CD4-positive, alpha-beta memory T cell (primary cell): Measurements from ENCODE around the gene ZNF282. TPM values are rescaled to one million over a fixed set of nuclear protein-coding genes. Genes with fewer than 3 reads are reported as not detected.
A peak's percentile ranks its signal among the peaks of the same experiment; 100 is the strongest.
"Not testable (repeated sequence)": the region's sequence is repeated elsewhere in the genome, so short reads cannot be mapped to it uniquely, and the experiment has no call there.

Source experiments
- CTCF ChIA-PET: fragments of 350-600 bp; sonication (Branson Sonifier 250); formaldehyde crosslinking; loops from one replicate; lab custom pipeline; 2021; ENCODE audit warnings: inconsistent platforms; ENCODE audit not compliant: partially characterized antibody; lab: Charles Lee
- POLR2A ChIA-PET: fragments of 350-600 bp; sonication (Branson Sonifier 250); formaldehyde crosslinking; loops from one replicate; lab custom pipeline; 2021; ENCODE audit not compliant: partially characterized antibody; lab: Charles Lee
- DNase-seq, 5 donors: peaks; one replicate each; pipeline versions ENCODE4 v3.0.0 to v3.0.0-alpha.2; 2020 to 2022; ENCODE audit warnings: mixed read lengths in 1 of 5
- H3K27ac ChIP-seq: one replicate; pipeline ENCODE4 v1.7.0; 2013; ENCODE audit warnings: low read depth, low read length
- H3K27me3 ChIP-seq: 2 replicates; pipeline ENCODE4 v1.7.0; 2013; ENCODE audit warnings: mild to moderate bottlenecking, low read length, moderate library complexity; ENCODE audit not compliant: insufficient read depth
- H3K36me3 ChIP-seq: 2 replicates; pipeline ENCODE4 v1.7.0; 2013; ENCODE audit warnings: mild to moderate bottlenecking, low read length, moderate library complexity; ENCODE audit not compliant: insufficient read depth
- H3K4me1 ChIP-seq: 2 replicates; pipeline ENCODE4 v1.7.0; 2013; ENCODE audit warnings: mild to moderate bottlenecking, low read length, moderate library complexity; ENCODE audit not compliant: insufficient read depth
- H3K4me3 ChIP-seq, 2 donors: one replicate each; pipeline ENCODE4 v1.7.0; 2013; ENCODE audit warnings: low read length in 2 of 2, mild to moderate bottlenecking in 1 of 2
- H3K9me3 ChIP-seq, 2 donors: one replicate each; pipeline ENCODE4 v1.7.0; 2013; ENCODE audit warnings: low read length in 2 of 2, control low read depth in 1 of 2; ENCODE audit not compliant: control insufficient read depth in 1 of 2
- H3K27ac Mint-ChIP-seq, 7 donors: one replicate each; pipeline ENCODE4 v1.8.0; 2020 to 2021; ENCODE audit warnings: mixed read lengths in 7 of 7, mild to moderate bottlenecking in 6 of 7, inconsistent platforms in 3 of 7, moderate library complexity in 3 of 7
- H3K27me3 Mint-ChIP-seq, 2 donors: one replicate each; pipeline ENCODE4 v1.8.0; 2020 to 2021; ENCODE audit warnings: mixed read lengths in 2 of 2
- H3K36me3 Mint-ChIP-seq, 2 donors: one replicate each; pipeline ENCODE4 v1.8.0; 2020 to 2021; ENCODE audit warnings: mixed read lengths in 2 of 2, inconsistent platforms in 1 of 2, mild to moderate bottlenecking in 1 of 2
- H3K4me1 Mint-ChIP-seq, 4 donors: one replicate each; pipeline ENCODE4 v1.8.0; 2020 to 2021; ENCODE audit warnings: mixed read lengths in 4 of 4, mild to moderate bottlenecking in 1 of 4
- H3K4me3 Mint-ChIP-seq, 8 donors: one replicate each; pipeline ENCODE4 v1.8.0; 2020 to 2021; ENCODE audit warnings: mixed read lengths in 8 of 8, mild to moderate bottlenecking in 7 of 8, moderate library complexity in 6 of 8, inconsistent platforms in 3 of 8
- H3K9me3 Mint-ChIP-seq, 8 donors: one replicate each; pipeline ENCODE4 v1.8.0; 2020 to 2021; ENCODE audit warnings: mixed read lengths in 8 of 8, mild to moderate bottlenecking in 5 of 8, inconsistent platforms in 3 of 8, moderate library complexity in 1 of 8
- intact Hi-C: fragments of 100-400 bp; cut with micrococcal nuclease; formaldehyde crosslinking; loops from one replicate; pipeline ENCODE4 v1.15.1; 2023
- polyA plus RNA-seq, 2 donors: library from polyadenylated mRNA; unstranded; fragments of 300-500 nt; fragmentation: Illumina TruSeq; gene quantifications; one replicate each; pipeline ENCODE4 v1.2.3, GENCODE V29; 2021
- total RNA-seq, 2 experiments: library from RNA; stranded (reverse); gene quantifications; one replicate each; pipeline ENCODE4 v1.2.3, GENCODE V29; 2021

ZNF282 gene
- total and polyA plus RNA-seq, 4 experiments from 2014 or later: 0.13 to 20.7 (median 10.5) TPM

DNA sequence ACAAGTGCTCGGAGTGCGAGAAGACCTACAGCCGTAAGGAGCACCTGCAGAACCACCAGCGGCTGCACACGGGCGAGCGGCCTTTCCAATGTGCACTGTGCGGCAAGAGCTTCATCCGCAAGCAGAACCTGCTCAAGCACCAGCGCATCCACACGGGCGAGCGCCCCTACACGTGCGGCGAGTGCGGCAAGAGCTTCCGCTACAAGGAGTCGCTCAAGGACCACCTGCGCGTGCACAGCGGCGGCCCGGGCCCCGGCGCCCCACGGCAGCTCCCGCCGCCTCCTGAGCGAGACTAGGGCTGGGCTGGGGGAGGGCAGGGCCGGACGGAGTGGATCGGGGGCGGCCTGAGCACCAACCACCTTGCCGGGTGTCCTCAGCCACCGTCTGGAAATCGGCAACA, 29.0 kb downstream of the ZNF282 start:
- Mint-ChIP-seq H3K27me3 (no peaks in the 10 kb centered on the region), H3K4me1 (peaks cover 0 to 6% (median 3%) of the 10 kb centered on the region in 4 donors), H3K36me3 (peaks cover 32 to 35% of the 10 kb centered on the region in 2 donors), H3K9me3 (no peaks in the 10 kb centered on the region), H3K4me3 (no peak overlapping the region), H3K27ac (no peak overlapping the region)
- no peaks in the 10 kb centered on the region for H3K9me3 ChIP-seq
- no peaks in the 10 kb centered on the region for H3K36me3 ChIP-seq
- no peak overlapping the region for H3K27ac ChIP-seq
- CTCF ChIA-PET: no interaction called here
- H3K4me1 ChIP-seq: no peaks in the 10 kb centered on the region
- intact Hi-C loops: no loop called here
- H3K27me3 ChIP-seq: no peaks in the 10 kb centered on the region
- DNase-seq: no peak
- POLR2A ChIA-PET: no interaction called here
- H3K4me3 ChIP-seq: no peak overlapping the region

DNA sequence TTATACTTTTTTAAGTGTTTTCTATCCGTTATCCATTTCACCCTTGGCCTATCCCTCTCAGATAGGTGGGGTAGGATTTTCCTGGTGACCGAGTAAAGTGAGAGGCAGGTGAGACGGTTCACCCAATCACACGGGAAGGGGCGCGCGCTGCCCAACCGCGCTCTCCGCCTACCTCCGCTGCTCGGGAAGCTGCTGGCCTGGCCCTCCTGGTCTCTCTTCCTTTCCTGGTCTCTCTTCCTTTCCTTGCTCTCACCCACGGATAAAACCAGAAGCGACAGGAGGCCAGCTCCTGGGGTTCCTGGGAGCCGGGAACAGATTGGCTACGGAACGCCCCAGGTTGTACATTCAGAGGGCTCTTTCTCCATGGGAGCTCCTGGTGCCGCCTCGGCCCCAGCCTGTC, 29.8 kb downstream of the ZNF282 start:
- no peak overlapping the region for H3K27ac ChIP-seq
- CTCF ChIA-PET: no interaction called here
- POLR2A ChIA-PET: no interaction called here
- H3K36me3 Mint-ChIP-seq: peaks cover 25 to 28% of the 10 kb centered on the region in 2 donors
- no peaks in the 10 kb centered on the region for H3K27me3 ChIP-seq
- H3K4me3 ChIP-seq: no peak overlapping the region
- H3K9me3 ChIP-seq: no peaks in the 10 kb centered on the region
- intact Hi-C loops: no loop called here
- H3K4me1 Mint-ChIP-seq: peaks cover 0 to 9% (median 3%) of the 10 kb centered on the region in 4 donors
- H3K4me3 Mint-ChIP-seq: no peak overlapping the region
- DNase-seq: no peak
- H3K4me1 ChIP-seq: no peaks in the 10 kb centered on the region
- no peaks in the 10 kb centered on the region for H3K36me3 ChIP-seq
- H3K27ac Mint-ChIP-seq: no peak overlapping the region
- no peaks in the 10 kb centered on the region for H3K9me3 Mint-ChIP-seq
- H3K27me3 Mint-ChIP-seq: no peaks in the 10 kb centered on the region

DNA sequence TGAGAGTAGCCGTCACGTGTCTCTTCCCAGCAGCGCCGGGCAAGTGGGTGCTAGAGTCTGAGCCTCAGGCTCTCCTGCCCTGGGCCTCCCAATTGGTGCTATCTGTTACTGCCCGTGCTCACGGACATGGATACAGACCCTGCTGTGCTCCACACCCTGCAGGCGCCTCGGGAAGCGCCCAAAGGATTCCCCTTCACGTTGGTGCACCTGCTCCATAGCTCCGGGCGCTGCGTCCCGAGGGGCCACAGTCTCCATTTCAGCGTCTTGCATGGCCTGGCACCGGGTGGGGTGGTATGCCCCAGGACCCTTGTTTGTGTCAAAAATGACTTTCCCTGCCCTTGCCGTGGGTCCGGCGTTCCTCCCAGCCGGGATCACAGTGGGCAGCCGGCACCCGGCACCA, 30.3 kb downstream of the ZNF282 start:
- peaks cover 0 to 9% (median 3%) of the 10 kb centered on the region in 4 donors for H3K4me1 Mint-ChIP-seq

DNA sequence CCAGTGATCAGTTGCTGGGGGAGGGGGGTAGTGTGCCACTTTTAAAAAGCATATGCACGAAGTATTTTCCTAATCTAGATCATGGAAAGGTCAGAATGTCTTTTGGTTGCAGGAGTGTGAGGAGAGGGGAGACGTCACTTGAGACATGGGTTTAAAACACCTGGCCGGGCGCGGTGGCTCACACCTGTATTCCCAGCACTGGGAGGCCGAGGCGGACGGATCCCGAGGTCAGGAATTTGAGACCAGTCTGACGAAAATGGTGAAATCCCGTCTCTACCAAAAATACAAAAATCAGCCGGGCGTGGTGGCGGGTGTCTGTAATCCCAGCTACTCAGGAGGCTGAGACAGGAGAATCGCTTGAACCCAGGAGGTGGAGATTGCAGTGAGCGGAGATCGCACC, 31.0 kb downstream of the ZNF282 start:
- H3K4me1 Mint-ChIP-seq, H3K27ac ChIP-seq, H3K27ac Mint-ChIP-seq, H3K4me3 ChIP-seq, H3K4me1 ChIP-seq, H3K27me3 ChIP-seq, H3K9me3 ChIP-seq, H3K36me3 ChIP-seq, H3K9me3 Mint-ChIP-seq, CTCF ChIA-PET, H3K27me3 Mint-ChIP-seq, DNase-seq, intact Hi-C loops: not testable (repeated sequence)
- Mint-ChIP-seq H3K4me3 (peak overlapping the region in 1 of 8 donors; percentile 11), H3K36me3 (peaks cover 20 to 24% of the 10 kb centered on the region in 2 donors)
- POLR2A ChIA-PET: interaction anchor here (0.9 to 1.0 kb wide), 2 partner anchors 16 to 30 kb away, joined by 3 to 5 read pairs; no protein-coding TSS in a partner anchor

More for the DNA sequence above, 30.3 kb downstream of the ZNF282 start:
- Histone ChIP-seq H3K4me1 (no peaks in the 10 kb centered on the region), H3K9me3 (no peaks in the 10 kb centered on the region), H3K27ac (no peak overlapping the region), H3K36me3 (no peaks in the 10 kb centered on the region), H3K27me3 (no peaks in the 10 kb centered on the region), H3K4me3 (no peak overlapping the region)
- Mint-ChIP-seq H3K36me3 (peaks cover 25 to 28% of the 10 kb centered on the region in 2 donors), H3K4me3 (no peak overlapping the region), H3K27me3 (no peaks in the 10 kb centered on the region), H3K27ac (no peak overlapping the region), H3K9me3 (no peaks in the 10 kb centered on the region)
- intact Hi-C loops: no loop called here
- POLR2A ChIA-PET: no interaction called here
- DNase-seq: no peak
- CTCF ChIA-PET: no interaction called here

DNA sequence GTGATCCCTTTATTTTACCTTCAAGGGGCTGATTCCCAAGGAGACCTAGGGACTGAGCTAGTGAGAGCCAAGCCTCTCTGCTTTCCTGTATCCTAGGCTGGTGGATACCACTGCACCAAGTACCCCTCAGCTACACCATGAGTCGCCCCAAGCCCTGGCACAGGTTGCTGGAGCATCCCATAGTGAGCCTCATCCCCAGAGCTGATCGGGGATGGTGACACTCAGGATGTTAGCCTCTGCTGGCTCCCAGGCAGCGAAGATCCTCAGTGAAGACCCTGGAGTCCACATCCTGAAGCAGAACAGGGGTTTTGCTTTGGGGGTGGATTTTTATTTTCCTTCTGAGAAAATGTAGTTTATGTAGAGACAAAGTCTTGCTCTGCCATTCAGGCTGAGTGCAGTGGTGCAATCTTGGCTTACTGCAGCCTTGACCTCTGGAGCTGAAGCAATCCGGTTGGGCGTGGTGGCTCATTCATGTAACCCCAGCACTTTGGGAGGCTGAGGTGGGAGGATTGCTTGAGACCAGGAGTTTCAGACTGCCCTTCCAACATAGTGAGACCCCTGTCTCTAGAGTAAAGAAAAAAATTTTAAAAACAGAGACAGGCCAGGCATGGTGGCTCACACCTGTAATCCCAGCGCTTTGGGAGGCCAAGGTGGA, 31.6 kb downstream of the ZNF282 start:
- Mint-ChIP-seq H3K27ac (no peak overlapping the region), H3K4me3 (no peak overlapping the region)

DNA sequence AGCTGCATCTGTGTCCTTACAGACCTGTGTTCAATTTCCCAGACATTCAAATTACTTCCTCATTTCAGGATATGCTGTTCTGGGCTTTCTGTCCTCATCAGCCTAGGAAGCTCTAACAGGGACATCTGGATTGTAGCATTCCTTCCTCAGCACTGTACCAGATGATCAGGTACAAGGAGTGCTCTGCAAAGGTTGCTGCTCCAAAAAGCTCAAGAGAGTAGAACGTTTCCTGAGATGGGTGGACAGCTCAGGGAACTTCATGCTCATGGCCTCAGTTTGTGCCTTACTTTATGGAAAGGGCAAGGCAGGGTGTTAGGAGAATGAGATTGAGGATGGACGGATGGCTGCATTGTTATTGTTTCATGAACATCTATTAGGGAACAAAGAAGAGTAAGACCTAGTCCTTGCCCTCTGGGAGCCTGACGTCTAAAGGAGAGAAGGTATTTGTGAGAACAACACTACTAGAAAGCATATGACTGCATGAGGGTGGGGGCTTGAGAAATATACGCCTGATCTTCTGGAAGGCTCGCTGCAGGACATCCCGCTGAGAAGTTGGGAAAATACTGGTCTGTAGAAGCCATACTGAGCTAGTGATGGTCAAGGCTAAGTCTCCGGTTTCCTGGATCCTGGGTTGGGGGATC, 33.6 kb downstream of the ZNF282 start:
- H3K4me3 Mint-ChIP-seq: no peak overlapping the region
- Histone ChIP-seq H3K4me1 (no peaks in the 10 kb centered on the region), H3K4me3 (no peak overlapping the region), H3K36me3 (no peaks in the 10 kb centered on the region), H3K27me3 (peaks cover 7% of the 10 kb centered on the region), H3K9me3 (no peaks in the 10 kb centered on the region), H3K27ac (no peak overlapping the region)
- H3K36me3 Mint-ChIP-seq: peaks cover 9 to 12% of the 10 kb centered on the region in 2 donors
- H3K27me3 Mint-ChIP-seq: peaks cover under 1 to 6% of the 10 kb centered on the region in 2 donors
- CTCF ChIA-PET: interaction anchor here (0.7 to 1.6 kb wide), 2 partner anchors 19 to 38 kb away, joined by 3 read pairs; no protein-coding TSS in a partner anchor
- intact Hi-C loops: no loop called here
- no peaks in the 10 kb centered on the region for H3K9me3 Mint-ChIP-seq
- DNase-seq: no peak
- POLR2A ChIA-PET: interaction anchor here (1.0 to 1.2 kb wide), 2 partner anchors 56 to 246 kb away, joined by 3 read pairs; no protein-coding TSS in a partner anchor
- peaks cover 0 to 9% (median 3%) of the 10 kb centered on the region in 4 donors for H3K4me1 Mint-ChIP-seq
- H3K27ac Mint-ChIP-seq: no peak overlapping the region

More for the DNA sequence above, 31.6 kb downstream of the ZNF282 start:
- ChIA-PET POLR2A (interaction anchor here (0.9 to 1.0 kb wide), 2 partner anchors 16 to 31 kb away, joined by 3 to 5 read pairs; no protein-coding TSS in a partner anchor), CTCF (no interaction called here)
- peaks cover 0 to 9% (median 3%) of the 10 kb centered on the region in 4 donors for H3K4me1 Mint-ChIP-seq
- Histone ChIP-seq H3K36me3 (no peaks in the 10 kb centered on the region), H3K4me3 (no peak overlapping the region), H3K27me3 (no peaks in the 10 kb centered on the region), H3K27ac (no peak overlapping the region), H3K9me3 (no peaks in the 10 kb centered on the region), H3K4me1 (no peaks in the 10 kb centered on the region)
- peaks cover 15 to 19% of the 10 kb centered on the region in 2 donors for H3K36me3 Mint-ChIP-seq
- no peaks in the 10 kb centered on the region for H3K27me3 Mint-ChIP-seq
- no peaks in the 10 kb centered on the region for H3K9me3 Mint-ChIP-seq
- intact Hi-C loops: no loop called here
- no peak for DNase-seq

DNA sequence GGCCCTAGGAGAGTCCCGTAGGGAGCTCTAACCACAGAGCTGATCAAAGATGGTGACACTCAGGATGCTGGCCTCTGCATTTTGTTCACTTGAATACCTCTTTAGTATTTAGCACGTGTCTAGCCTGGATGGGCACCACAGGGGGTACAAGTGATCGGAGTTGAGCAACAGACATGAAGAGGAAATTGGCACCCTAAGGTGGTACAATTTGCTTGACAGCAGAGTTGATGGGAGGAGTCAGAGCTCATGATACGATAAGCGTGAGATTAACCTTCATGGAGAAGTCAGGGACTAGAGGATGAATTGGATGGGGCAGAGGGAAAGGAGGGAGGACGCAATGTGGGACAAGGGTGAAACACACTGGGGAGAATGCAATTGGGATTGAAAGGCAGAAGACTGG, 34.2 kb downstream of the ZNF282 start:
- Mint-ChIP-seq H3K9me3 (no peaks in the 10 kb centered on the region), H3K27me3 (peaks cover 3 to 9% of the 10 kb centered on the region in 2 donors), H3K4me3 (no peak overlapping the region), H3K36me3 (peaks cover 9 to 12% of the 10 kb centered on the region in 2 donors), H3K27ac (peak overlapping the region in 1 of 7 donors; percentile 54), H3K4me1 (peaks cover 0 to 9% (median 3%) of the 10 kb centered on the region in 4 donors)
- H3K4me1 ChIP-seq: no peaks in the 10 kb centered on the region
- POLR2A ChIA-PET: interaction anchor here (0.6 to 1.2 kb wide), 3 partner anchors 56 to 348 kb away, joined by 3 read pairs; no protein-coding TSS in a partner anchor
- CTCF ChIA-PET: no interaction called here
- no peak overlapping the region for H3K27ac ChIP-seq
- peaks cover 7% of the 10 kb centered on the region for H3K27me3 ChIP-seq
- no peaks in the 10 kb centered on the region for H3K9me3 ChIP-seq
- intact Hi-C loops: no loop called here
- H3K4me3 ChIP-seq: no peak overlapping the region
- H3K36me3 ChIP-seq: no peaks in the 10 kb centered on the region
- DNase-seq: no peak
